Measurements from ENCODE around the gene VPS13D.
A peak's percentile ranks its signal among the peaks of the same experiment; 100 is the strongest.

Gene VPS13D

GRCh38 chr1:12339811-12340543 is 110.1 kb downstream of the VPS13D start:
- DNase-seq = peak; percentile 47 to 67

GRCh38 chr1:12340544-12340930 is 110.7 kb downstream of the VPS13D start:
- DNase-seq = no peak

GRCh38 chr1:12341667-12342066 is 111.8 kb downstream of the VPS13D start:
- DNase-seq = no peak

- DNase-seq = no peak
These were observed 112.7 kb downstream of the VPS13D start for GRCh38 chr1:12342401-12343003.

- DNase-seq = no peak
These were observed 114.1 kb downstream of the VPS13D start for GRCh38 chr1:12343823-12344487.

GRCh38 chr1:12344596-12345349 is 114.9 kb downstream of the VPS13D start:
- no peak for DNase-seq

- no peak for DNase-seq
These were observed 115.8 kb downstream of the VPS13D start for GRCh38 chr1:12345350-12346217.

- no peak for DNase-seq
These were observed 116.8 kb downstream of the VPS13D start for GRCh38 chr1:12346483-12347151.

GRCh38 chr1:12348113-12348512 is 118.3 kb downstream of the VPS13D start:
- no peak for DNase-seq

- DNase-seq = no peak
These were observed 124.2 kb downstream of the VPS13D start for GRCh38 chr1:12353981-12354380.

GRCh38 chr1:12356004-12356890 is 126.4 kb downstream of the VPS13D start:
- no peak for DNase-seq

GRCh38 chr1:12358499-12358898 is 128.7 kb downstream of the VPS13D start:
- no peak for DNase-seq

- no peak for DNase-seq
These were observed 129.7 kb downstream of the VPS13D start for GRCh38 chr1:12359359-12360133.

GRCh38 chr1:12368646-12369045 is 138.8 kb downstream of the VPS13D start:
- DNase-seq = peak; percentile 10 to 56

- DNase-seq = no peak
These were observed 139.4 kb downstream of the VPS13D start for GRCh38 chr1:12369258-12369657.

- no peak for DNase-seq
These were observed 140.6 kb downstream of the VPS13D start for GRCh38 chr1:12370333-12370975.

GRCh38 chr1:12371053-12371452 is 141.2 kb downstream of the VPS13D start:
- DNase-seq = no peak

GRCh38 chr1:12372180-12372579 is 142.3 kb downstream of the VPS13D start:
- DNase-seq = no peak

- DNase-seq = no peak
These were observed 142.9 kb downstream of the VPS13D start for GRCh38 chr1:12372761-12373160.
